Stomach smooth muscle (tissue), 2 donors: ENCODE data around the gene CADPS2.

Experiments used
- H3K27ac ChIP-seq: one replicate; pipeline ENCODE4 v1.7.0; 2013; ENCODE audit warnings: mild to moderate bottlenecking, low read length, inconsistent platforms
- H3K27me3 ChIP-seq, 2 donors: one replicate each; pipeline ENCODE4 v1.7.0; 2013; ENCODE audit warnings: low read length in 2 of 2; ENCODE audit not compliant: insufficient read depth in 2 of 2, control insufficient read depth in 1 of 2
- H3K36me3 ChIP-seq, 2 donors: one replicate each; pipeline ENCODE4 v1.7.0; 2013; ENCODE audit warnings: low read length in 2 of 2; ENCODE audit not compliant: control insufficient read depth in 2 of 2, insufficient read depth in 2 of 2
- H3K4me1 ChIP-seq: one replicate; pipeline ENCODE4 v1.7.0; 2013; ENCODE audit warnings: low read length; ENCODE audit not compliant: control insufficient read depth, insufficient read depth
- H3K4me3 ChIP-seq, 2 donors: one replicate each; pipeline ENCODE4 v1.7.0; 2013; ENCODE audit warnings: low read length in 2 of 2
- H3K9ac ChIP-seq, 2 donors: one replicate each; pipeline ENCODE4 v1.7.0; 2013; ENCODE audit warnings: low read length in 2 of 2, mild to moderate bottlenecking in 1 of 2
- H3K9me3 ChIP-seq, 2 donors: one replicate each; pipeline ENCODE4 v1.7.0; 2013; ENCODE audit warnings: low read length in 2 of 2; ENCODE audit not compliant: control insufficient read depth in 2 of 2
- donor health status: healthy.
- donor health status: Pancreatic carcinoma.

The CADPS2 gene

DNA sequence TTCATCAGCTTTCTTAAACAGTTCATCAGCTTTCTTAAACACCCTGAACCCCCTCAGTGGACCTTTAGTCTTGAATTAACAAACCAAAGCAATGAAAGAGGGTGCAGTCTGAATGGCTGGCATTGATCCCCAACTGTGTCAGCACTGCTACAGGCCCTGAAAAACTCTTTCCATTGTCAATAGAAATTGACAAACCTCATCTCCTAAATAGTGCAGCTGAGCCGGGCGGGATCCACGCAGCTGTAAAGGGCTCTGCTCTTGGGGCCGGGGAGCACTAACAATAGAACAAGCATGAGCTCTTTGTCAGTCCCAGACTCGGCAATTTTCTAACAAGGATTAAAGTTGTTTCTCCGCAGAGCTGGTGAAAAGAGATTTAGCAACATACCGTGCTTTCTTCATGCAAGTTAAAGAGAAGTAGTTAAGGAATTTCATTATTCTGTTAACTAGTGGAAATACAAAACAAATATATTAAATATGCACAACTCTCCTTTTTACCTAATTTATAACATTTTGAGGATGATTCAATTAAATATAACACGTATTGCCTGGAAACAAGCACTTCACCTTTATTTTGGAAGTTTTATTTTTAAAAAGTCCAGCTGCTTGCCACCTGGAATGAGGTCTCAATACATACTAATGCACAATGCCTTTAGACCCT, 557.0 kb downstream of the CADPS2 start:
- Histone ChIP-seq H3K4me1 (no peaks in the 10 kb centered on the region), H3K36me3 (no peaks in the 10 kb centered on the region), H3K9me3 (no peaks in the 10 kb centered on the region), H3K27ac (no peak overlapping the region), H3K9ac (no peak overlapping the region), H3K27me3 (no peaks in the 10 kb centered on the region), H3K4me3 (no peak overlapping the region)

DNA sequence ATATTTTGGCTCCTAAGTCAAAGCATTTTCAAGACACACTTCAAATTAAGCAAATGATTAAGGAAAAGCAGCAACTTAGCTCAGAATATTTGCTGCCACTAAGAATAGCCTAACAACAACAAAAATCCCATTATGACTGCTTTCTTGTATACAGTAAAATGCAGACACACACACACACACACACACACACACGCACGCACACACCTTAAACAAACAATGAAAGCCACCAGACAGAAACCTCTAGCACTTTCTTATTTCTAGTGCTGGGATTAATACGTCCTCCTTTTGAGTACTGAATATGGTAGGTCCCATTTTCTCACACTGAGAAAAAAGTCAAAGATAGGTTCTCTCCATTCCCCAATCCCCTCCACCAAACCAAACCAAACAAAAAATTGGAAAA, 558.3 kb downstream of the CADPS2 start:
- Histone ChIP-seq H3K27ac (no peak overlapping the region), H3K27me3 (no peaks in the 10 kb centered on the region), H3K4me3 (no peak overlapping the region), H3K9me3 (no peaks in the 10 kb centered on the region), H3K4me1 (no peaks in the 10 kb centered on the region), H3K9ac (no peak overlapping the region), H3K36me3 (no peaks in the 10 kb centered on the region)

- Histone ChIP-seq H3K27me3 (peaks cover 40 to 55% of the 10 kb centered on the region in 2 donors), H3K27ac (no peak overlapping the region), H3K9ac (no peak overlapping the region), H3K4me3 (peak overlapping the region in 1 of 2 donors; percentile 9), H3K36me3 (no peaks in the 10 kb centered on the region), H3K4me1 (peaks cover 10% of the 10 kb centered on the region), H3K9me3 (no peaks in the 10 kb centered on the region)
Observed at GRCh38 chr7:122316467-122317388, 569.5 kb downstream of the CADPS2 start.

DNA sequence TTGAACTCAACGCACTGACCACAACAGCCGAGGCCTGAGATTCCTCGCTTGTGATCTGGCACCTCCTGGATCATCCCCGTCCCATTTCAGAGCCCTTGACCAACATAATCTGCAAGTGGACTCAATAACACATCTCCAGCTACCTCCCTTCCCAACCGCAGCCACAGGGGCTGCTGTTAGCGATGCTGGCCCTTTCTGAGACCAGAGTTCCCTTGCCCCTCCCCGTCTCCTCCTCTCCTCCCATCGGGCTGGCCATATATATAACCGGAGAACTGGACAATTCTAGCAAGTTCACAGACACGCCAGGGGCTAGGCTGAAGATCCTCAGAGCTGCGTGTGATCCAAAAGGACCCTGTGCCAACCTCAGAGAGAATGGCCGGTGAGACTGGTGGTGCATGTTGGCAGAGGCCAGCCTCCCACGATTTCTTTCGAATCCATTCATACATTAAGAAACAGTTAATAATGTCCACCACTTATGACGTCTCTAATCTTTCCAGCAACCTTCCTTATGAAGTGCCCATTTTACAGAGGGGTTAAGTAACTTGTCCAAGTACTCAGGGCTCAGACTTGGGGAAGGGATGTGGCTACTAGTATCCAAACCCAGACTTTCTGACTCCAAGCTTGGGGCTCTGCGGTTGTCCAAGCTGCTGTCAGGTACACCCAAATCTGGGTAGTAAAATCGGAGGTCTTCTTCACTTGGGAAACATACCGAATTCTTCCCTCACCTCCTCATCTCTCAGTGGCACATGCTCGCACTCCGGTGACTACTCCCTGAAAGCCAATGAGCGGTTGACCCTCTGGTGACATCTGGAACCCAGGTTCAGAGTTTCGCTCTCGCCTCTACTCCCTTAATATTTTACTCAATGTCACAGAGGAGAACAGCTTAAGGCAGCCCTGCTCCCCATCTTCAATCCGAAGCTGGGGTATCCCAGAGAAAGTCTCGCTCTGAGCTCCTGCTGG, 570.5 kb downstream of the CADPS2 start:
- no peaks in the 10 kb centered on the region for H3K9me3 ChIP-seq
- H3K4me3 ChIP-seq, result peak overlapping the region in 1 of 2 donors; percentile 9
- H3K27ac ChIP-seq, result no peak overlapping the region
- no peaks in the 10 kb centered on the region for H3K36me3 ChIP-seq
- H3K27me3 ChIP-seq, result peaks cover 49 to 64% of the 10 kb centered on the region in 2 donors
- H3K9ac ChIP-seq, result no peak overlapping the region
- H3K4me1 ChIP-seq, result peaks cover 11% of the 10 kb centered on the region

DNA sequence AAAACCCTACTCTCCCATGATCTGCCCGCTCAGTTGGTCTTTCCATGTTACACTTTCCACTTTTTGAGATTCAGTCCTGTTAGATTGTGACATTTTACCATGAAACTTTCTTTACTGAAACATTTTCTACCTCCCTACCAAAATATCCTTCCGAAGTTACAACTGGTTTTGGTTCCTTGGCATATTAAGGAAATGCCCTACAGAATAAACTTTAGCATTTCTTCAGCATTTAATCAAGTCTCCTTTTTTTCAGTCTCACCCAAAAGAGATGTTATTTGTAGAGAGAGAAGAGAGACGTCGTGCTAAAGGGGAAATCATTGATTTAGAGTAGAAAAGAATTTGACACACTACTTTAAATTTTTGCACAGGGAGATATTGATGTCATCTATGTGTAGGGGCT, 572.0 kb downstream of the CADPS2 start:
- Histone ChIP-seq H3K27ac (no peak overlapping the region), H3K36me3 (no peaks in the 10 kb centered on the region), H3K4me1 (peaks cover 17% of the 10 kb centered on the region), H3K9me3 (no peaks in the 10 kb centered on the region), H3K27me3 (peaks cover 63 to 80% of the 10 kb centered on the region in 2 donors), H3K4me3 (no peak overlapping the region), H3K9ac (no peak overlapping the region)

GRCh38 chr7:122312789-122313188, 573.5 kb downstream of the CADPS2 start:
- Histone ChIP-seq H3K9ac (no peak overlapping the region), H3K9me3 (no peaks in the 10 kb centered on the region), H3K4me1 (peaks cover 17% of the 10 kb centered on the region), H3K36me3 (no peaks in the 10 kb centered on the region), H3K27ac (no peak overlapping the region), H3K27me3 (peaks cover 76 to 88% of the 10 kb centered on the region in 2 donors), H3K4me3 (no peak overlapping the region)

- Histone ChIP-seq H3K4me1 (peaks cover 17% of the 10 kb centered on the region), H3K36me3 (no peaks in the 10 kb centered on the region), H3K9me3 (no peaks in the 10 kb centered on the region), H3K4me3 (peak overlapping the region in 1 of 2 donors; percentile 22), H3K27ac (no peak overlapping the region), H3K9ac (no peak overlapping the region), H3K27me3 (peaks cover 80 to 90% of the 10 kb centered on the region in 2 donors)
Observed at GRCh38 chr7:122311734-122312450, 574.4 kb downstream of the CADPS2 start.

GRCh38 chr7:122311050-122311700, 575.1 kb downstream of the CADPS2 start:
- no peak overlapping the region for H3K9ac ChIP-seq
- H3K36me3 ChIP-seq, result no peaks in the 10 kb centered on the region
- peaks cover 83 to 90% of the 10 kb centered on the region in 2 donors for H3K27me3 ChIP-seq
- peaks cover 18% of the 10 kb centered on the region for H3K4me1 ChIP-seq
- H3K4me3 ChIP-seq, result no peak overlapping the region
- no peaks in the 10 kb centered on the region for H3K9me3 ChIP-seq
- H3K27ac ChIP-seq, result no peak overlapping the region

GRCh38 chr7:122310119-122311021, 575.9 kb downstream of the CADPS2 start:
- no peak overlapping the region for H3K9ac ChIP-seq
- peak overlapping the region; percentile 50 to 68 for H3K4me3 ChIP-seq
- H3K9me3 ChIP-seq, result no peaks in the 10 kb centered on the region
- peaks cover 83 to 90% of the 10 kb centered on the region in 2 donors for H3K27me3 ChIP-seq
- no peaks in the 10 kb centered on the region for H3K36me3 ChIP-seq
- H3K4me1 ChIP-seq, result peaks cover 24% of the 10 kb centered on the region
- H3K27ac ChIP-seq, result no peak overlapping the region
